ENCODE results near the gene ERVMER34-1.

The ERVMER34-1 gene

DNA sequence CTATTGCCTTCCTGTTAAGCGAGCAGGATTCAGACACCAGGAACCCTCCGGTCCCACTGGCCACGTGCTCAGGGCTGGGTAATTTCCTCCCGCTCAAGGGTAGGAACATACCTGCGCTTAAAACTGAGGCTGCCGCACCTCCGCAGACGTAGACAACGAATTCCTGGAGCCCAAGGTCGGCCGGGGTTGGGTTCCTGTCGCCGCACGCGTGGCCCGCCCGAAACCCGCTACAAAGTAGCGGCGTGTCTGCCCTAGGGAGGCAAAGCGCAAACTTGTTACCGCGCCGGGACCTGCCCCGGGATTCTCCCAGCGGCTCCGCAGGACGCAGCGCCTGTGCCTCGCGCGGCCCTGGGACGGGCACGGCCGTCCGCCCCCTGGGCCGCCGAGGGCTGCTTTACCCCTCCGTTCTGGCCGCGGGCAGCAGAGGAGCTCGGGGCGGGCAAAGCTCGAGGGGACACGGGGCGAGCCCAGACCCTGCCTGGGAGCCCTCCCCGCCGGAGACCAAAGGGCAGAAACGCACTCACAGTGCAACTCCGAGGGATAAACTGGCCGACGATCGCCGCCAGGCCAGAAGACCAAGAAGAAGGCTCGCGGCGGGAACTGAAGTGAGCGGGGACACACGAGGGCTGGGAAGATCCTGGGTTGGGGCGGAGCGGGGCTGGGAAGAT lies at the start of gene ERVMER34-1:
Gene ERVMER34-1 (minus strand): TSS at position 607 of the 668 bp plus-strand sequence. CDS start 5,905 bp downstream, outside the sequence.
- peak; percentile 20 for DNase-seq (ENCODE audit: low spot score)

- no peak for DNase-seq (ENCODE audit: low spot score)
Observed at GRCh38 chr4:52799813-52800212, 48.6 kb upstream of the ERVMER34-1 start.

GRCh38 chr4:52795533-52795932 lies 44.3 kb upstream of the ERVMER34-1 start:
- DNase-seq (ENCODE audit: low spot score): no peak

- no peak for DNase-seq (ENCODE audit: low spot score)
Observed at GRCh38 chr4:52791936-52792335, 40.7 kb upstream of the ERVMER34-1 start.

DNA sequence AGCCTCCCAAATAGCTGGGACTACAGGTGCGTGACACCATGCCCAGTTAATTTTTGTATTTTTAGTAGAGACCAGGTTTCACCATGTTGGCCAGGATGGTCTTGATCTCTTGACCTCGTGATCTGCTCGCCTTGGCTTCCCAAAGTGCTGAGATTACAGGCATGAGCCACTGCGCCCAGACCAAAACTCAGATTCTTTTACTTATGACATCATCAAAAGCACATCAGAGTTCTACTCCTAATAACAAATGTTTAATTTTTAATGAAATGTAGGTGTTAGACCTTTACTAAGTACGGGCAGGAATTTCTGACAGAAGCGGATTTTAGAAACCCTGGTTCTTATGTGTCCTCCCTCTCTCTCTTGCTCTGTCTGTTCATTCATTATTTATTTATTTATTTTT lies 38.5 kb upstream of the ERVMER34-1 start:
- DNase-seq (ENCODE audit: low spot score): no peak

DNA sequence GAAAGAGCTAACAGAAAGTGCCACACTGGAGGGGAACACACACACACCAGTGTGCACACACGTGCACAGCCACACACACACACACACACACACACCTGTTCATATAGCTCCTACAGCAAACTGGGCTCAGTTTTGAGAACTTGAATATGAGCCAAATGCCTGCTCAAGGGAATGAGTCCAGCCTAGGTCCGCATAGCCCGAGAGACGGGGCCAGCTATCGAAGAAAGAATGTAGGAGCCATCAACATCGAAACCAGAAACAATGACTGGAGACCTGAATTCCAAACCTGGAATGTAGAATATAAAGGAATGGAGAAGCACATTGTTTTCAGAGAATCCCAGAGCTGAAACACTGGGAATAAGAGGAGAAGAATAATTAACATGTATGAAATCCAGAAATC lies 37.6 kb upstream of the ERVMER34-1 start:
- no peak for DNase-seq (ENCODE audit: low spot score)

DNA sequence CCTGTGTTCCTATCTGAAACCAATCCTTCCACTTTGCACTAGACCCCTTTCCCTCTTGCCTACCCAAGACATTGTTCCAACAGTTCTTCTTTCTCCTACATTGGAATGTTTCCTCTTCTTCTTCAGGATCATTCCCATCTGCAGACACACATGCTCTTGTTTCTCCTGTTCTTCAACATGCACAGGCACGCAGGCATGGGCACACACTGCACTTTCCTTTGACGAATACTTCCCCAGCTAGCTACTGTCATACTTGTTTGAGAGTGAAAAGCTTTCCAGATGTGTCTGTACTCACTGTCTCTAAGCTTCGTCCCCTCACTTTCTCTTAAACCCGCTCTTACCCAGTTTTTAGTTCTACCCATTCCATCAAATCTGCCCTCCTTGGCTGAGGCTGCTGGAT lies 31.8 kb upstream of the ERVMER34-1 start:
- DNase-seq (ENCODE audit: low spot score): no peak

- DNase-seq (ENCODE audit: low spot score): no peak
Observed at GRCh38 chr4:52780617-52781354, 29.6 kb upstream of the ERVMER34-1 start.

DNA sequence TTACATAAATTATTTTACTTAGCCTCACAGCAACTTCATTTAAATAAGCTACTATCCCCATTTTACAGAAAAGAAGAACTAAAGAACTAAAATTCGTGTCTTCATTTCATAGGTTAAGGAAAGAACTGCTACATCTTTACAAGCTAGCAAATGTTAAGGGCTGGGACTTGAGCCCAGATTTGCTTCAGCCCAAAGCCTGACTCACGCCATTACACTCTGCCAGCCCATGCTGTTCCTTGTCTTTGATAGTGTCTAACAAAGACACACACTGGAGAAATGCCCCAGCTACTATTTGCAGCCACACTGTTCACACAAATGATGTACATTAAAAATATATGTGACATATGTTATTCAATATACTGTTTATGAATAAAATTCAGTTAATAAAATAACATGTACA lies 29.0 kb upstream of the ERVMER34-1 start:
- DNase-seq (ENCODE audit: low spot score): no peak

- no peak for DNase-seq (ENCODE audit: low spot score)
Observed at GRCh38 chr4:52760256-52760655, 9.0 kb upstream of the ERVMER34-1 start.

DNA sequence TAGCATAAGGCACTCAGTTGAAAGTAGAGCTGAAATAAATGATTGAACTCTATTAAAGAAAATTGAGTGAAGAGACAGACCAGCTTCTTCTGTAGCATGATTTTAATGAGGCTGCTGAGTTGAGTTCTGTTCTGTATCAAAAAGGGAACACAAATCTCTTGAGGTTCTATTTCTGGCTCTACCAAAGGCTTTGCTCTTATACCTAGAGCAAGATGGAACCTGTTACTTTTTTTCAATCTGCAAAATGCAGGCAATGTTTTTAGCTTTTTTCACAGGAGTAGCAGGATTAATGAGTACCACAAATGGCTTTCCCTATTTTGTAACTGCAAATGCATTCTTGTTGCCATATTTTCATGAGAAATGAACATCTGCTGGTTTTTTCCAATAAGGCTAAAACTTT lies 4.2 kb upstream of the ERVMER34-1 start:
- no peak for DNase-seq (ENCODE audit: low spot score)

DNA sequence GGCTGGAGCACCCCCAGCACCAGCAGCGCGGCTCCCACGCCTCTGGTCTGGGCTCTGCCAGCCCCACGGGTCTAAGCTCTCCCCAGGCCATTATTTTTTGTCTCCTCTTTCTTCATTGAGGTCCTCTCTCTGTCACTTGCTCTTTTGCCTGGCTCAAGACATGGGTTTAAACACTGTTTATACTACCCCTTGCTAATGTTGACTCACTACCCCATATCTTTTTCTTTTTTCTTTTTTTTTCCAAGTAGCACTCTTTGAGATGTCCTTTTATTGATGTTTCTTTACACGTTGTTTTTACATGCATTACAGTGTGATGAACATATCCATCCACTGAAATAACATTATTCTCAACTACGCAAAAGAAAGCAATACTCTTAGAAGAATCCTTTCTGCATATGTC lies 1.7 kb upstream of the ERVMER34-1 start:
- no peak for DNase-seq (ENCODE audit: low spot score)

GRCh38 chr4:52751487-52751911 lies 274 bp upstream of the ERVMER34-1 start:
- DNase-seq (ENCODE audit: low spot score): peak; percentile 27

- DNase-seq (ENCODE audit: low spot score): no peak
Observed at GRCh38 chr4:52750213-52750612, 1.0 kb downstream of the ERVMER34-1 start.

DNA sequence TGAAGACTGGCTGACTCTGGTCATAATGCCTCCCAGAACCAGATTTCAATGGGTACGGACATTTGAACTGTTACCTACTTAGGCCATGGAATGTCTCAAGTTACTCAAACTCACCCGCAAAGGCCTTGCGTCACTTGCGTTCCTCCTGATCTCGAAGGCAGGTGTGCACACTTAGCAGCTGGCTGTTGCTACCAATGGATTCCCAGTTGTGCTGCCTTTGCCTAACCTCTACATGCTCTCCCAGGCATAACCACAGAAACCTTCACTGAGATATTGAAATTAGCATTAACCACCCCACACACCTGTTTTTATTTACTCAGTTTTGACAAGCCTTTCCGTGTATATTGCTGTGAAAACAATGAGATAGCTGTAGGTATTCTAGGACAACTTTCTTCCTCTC lies 2.8 kb downstream of the ERVMER34-1 start:
- DNase-seq (ENCODE audit: low spot score): no peak

DNA sequence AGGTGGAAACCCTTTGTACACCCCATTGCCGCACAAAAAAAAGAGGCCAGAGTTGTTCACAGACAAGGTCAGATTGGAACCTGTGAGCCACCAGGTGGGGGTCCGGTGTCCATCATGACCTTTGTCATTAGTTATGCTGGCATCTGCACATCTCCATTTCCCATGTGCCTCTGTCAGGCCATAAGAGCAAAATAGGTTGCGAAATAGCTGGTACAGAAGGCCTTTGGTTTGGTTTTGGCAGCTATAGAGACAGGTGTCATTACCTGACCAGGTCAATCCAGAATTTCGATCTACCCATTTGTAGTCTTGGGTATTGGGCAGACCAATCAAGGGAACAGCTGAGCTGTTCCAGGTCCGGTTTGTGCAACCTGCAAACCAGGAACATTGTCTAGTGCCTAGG lies 6.6 kb downstream of the ERVMER34-1 start:
- no peak for DNase-seq (ENCODE audit: low spot score)

- no peak for DNase-seq (ENCODE audit: low spot score)
Observed at GRCh38 chr4:52743444-52744019, 7.7 kb downstream of the ERVMER34-1 start.

DNA sequence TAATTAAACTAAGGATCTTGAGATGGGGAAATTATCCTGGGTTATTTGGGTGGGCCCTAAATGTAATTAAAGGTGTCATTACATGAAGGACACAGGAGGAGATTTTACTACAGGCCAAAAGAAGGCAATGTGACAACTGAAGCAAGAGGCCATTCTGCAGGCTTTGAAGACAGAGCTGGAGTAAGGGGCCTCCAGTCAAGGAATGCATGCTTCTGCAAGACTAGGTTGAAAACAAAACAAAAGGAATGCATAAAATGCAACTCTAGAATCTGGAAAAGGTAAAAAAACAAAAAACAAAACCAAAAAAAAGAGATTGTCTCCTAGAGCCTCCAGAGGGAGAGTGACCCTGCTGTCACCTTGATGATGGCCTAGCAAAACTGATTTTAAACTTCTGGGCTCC lies 21.6 kb downstream of the ERVMER34-1 start:
- no peak for DNase-seq (ENCODE audit: low spot score)

- no peak for DNase-seq (ENCODE audit: low spot score)
Observed at GRCh38 chr4:52728691-52729240, 22.5 kb downstream of the ERVMER34-1 start.

DNA sequence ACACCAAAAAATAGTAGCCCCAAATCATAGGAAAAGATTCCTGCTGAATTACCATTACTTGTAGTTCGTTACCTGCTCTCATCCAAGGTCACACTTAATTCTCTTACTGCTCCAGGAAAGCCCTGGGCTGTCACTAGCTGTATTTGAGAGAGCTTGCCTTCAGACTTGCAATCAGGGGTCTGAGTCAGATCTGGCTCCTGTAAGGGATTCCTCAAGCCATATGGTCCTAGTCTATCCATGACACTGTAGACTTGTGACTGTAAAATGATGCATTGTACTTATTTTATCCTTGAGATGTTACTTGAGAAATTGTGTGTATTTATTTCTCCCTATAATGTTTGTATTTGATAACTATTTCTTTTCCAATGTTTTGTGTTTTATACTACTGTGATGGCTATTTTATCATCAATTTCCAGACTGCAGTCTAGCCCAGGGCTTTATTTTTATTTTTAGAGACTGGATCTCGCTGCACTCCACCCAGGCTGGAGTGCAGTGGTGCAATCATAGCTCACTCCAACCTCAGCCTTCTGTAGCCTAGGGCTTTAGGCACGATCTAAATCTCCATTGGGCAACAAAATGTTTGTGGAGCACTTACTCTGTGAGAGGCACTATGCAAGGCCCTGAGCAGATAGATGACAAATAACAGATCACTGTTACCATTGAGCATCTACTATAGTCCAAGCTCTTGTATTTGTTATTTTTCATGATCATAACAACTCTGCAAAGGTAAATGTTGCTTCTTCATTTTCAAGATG lies 24.2 kb downstream of the ERVMER34-1 start:
- DNase-seq (ENCODE audit: low spot score): no peak

DNA sequence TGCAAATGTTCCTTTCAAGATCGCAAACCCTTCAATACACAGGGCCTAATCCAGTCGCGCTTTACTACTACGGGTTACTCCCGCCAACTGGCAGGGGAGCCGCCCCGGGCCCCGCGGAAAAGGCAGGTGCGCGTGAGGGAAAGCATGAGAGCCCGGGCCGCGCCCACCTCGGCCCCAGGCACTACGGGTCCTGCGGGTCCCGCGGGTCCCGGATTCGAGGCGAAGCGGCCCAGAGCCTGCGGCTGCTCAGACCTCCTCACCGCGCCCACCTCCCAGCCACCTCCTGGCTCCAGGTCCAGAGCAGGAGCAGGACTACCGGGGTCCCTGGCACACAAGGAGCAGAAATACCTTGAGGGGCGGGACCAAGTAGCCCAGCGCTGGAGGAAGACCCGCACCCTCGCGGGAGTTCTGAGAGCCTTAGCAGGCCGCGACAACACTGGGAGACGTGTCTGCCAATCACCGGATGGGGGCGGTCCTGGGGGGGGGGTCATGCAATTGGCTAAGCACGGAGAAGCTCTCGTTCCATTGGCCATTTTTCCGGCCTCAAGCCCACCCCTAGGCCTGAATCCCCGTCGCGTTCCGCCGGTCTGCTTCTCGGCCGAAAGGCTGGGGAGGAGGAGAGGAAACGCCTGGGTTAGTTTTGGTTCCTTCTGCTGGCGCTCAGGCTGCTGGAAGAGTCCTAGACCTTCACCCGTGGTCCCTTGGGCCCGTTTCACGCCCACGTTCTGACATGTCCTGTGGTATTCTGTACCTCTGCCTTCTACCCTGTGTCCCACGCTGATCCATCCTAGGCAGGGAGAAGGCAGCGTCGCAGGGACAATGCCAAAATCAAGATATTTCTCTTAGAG lies 29.0 kb downstream of the ERVMER34-1 start:
- peak; percentile 95 for DNase-seq (ENCODE audit: low spot score)
